ENCODE results near the gene SEMA3A.

DNA sequence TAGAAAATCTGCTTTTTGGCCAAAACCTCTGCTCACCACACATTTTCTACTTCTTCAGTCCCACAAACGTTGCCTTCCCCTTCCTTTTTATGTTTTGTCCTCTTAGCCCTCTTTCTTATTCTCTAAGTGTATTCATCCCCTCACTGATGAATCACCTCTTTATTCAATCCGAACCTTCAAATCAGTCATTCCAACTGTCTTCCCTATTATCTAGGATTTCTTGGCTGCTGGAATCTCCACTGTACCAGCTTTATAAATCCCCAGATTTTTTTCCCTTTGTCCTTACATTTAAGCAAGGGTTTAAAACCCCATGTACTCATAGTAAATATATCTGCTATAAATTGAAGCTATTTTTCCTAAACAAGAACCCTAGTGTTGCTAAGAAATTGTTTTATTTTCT lies 176.9 kb downstream of the SEMA3A start:
- TF ChIP-seq, protein P1, sequence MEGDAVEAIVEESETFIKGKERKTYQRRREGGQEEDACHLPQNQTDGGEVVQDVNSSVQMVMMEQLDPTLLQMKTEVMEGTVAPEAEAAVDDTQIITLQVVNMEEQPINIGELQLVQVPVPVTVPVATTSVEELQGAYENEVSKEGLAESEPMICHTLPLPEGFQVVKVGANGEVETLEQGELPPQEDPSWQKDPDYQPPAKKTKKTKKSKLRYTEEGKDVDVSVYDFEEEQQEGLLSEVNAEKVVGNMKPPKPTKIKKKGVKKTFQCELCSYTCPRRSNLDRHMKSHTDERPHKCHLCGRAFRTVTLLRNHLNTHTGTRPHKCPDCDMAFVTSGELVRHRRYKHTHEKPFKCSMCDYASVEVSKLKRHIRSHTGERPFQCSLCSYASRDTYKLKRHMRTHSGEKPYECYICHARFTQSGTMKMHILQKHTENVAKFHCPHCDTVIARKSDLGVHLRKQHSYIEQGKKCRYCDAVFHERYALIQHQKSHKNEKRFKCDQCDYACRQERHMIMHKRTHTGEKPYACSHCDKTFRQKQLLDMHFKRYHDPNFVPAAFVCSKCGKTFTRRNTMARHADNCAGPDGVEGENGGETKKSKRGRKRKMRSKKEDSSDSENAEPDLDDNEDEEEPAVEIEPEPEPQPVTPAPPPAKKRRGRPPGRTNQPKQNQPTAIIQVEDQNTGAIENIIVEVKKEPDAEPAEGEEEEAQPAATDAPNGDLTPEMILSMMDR (IDR thresholded peaks at IDR 0.05): no peak
- TF ChIP-seq POLR2A (IDR thresholded peaks at IDR 0.05): no peak

All from heart left ventricle (tissue), 13 donors.